Measurements from ENCODE around the gene PSEN1.

Gene PSEN1

DNA sequence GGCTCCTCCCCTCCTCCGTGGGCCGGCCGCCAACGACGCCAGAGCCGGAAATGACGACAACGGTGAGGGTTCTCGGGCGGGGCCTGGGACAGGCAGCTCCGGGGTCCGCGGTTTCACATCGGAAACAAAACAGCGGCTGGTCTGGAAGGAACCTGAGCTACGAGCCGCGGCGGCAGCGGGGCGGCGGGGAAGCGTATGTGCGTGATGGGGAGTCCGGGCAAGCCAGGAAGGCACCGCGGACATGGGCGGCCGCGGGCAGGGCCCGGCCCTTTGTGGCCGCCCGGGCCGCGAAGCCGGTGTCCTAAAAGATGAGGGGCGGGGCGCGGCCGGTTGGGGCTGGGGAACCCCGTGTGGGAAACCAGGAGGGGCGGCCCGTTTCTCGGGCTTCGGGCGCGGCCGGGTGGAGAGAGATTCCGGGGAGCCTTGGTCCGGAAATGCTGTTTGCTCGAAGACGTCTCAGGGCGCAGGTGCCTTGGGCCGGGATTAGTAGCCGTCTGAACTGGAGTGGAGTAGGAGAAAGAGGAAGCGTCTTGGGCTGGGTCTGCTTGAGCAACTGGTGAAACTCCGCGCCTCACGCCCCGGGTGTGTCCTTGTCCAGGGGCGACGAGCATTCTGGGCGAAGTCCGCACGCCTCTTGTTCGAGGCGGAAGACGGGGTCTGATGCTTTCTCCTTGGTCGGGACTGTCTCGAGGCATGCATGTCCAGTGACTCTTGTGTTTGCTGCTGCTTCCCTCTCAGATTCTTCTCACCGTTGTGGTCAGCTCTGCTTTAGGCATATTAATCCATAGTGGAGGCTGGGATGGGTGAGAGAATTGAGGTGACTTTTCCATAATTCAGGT is at the start of gene PSEN1:
Gene PSEN1, plus strand, starts transcription at position 121 of the 839 bp plus-strand sequence. CDS start 11,513 bp downstream, outside the sequence.
- in situ Hi-C loops (cut with MboI; ENCODE audit: low sequenced_read_pairs): no loop called here

DNA sequence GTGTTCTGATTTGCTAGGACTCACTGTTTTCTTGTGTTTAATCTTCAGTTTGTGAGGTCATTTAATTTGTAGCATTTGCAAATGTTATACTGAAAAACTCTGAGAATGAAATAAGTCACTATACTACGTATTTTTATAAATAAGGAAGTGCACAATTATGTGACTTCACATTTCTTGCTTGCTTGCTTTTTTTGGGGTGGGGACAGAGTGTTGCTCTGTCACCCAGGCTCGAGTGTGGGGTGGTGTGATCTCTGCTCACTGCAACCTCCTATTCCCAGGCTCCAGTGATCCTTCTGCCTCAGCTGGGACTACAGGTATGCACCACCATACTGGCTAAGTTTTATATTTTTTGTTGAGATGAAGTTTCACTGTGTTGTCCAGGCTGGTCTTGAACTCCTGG is 45.3 kb upstream of the PSEN1 start:
- in situ Hi-C loops (cut with MboI; ENCODE audit: low sequenced_read_pairs): no loop called here

- in situ Hi-C loops (cut with MboI; ENCODE audit: low sequenced_read_pairs): no loop called here
Measured at GRCh38 chr14:73097421-73097820, 38.9 kb upstream of the PSEN1 start.

GRCh38 chr14:73100334-73100733 is 36.0 kb upstream of the PSEN1 start:
- in situ Hi-C loops (cut with MboI; ENCODE audit: low sequenced_read_pairs): no loop called here

DNA sequence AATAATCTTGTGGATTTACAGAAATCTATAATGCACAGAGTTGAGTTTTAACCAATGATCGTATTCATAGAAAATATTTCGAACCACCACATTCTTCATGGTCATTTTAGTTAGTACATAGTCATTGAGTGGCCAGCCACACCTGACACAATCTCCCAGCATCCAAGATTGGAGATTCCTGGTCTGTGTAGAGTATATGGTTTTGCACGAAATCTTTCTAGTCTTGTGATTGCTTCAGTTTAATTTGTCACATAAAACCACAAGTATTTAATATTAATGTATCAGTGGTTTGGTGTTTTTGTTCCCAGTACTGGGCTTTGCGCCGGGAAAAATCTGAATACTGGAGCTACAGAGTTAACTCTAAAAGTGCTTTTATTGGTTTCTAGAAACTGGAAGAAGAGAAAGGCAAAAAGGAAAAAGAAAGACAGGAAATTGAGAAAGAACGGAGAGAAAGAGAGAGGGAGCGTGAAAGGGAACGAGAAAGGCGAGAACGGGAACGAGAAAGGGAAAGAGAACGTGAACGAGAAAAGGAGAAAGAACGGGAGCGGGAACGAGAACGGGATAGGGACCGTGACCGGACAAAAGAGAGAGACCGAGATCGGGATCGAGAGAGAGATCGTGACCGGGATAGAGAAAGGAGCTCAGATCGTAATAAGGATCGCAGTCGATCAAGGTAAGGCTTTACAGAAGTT is 33.4 kb upstream of the PSEN1 start:
- in situ Hi-C loops (cut with MboI; ENCODE audit: low sequenced_read_pairs): no loop called here

GRCh38 chr14:73105050-73105449 is 31.3 kb upstream of the PSEN1 start:
- in situ Hi-C loops (cut with MboI; ENCODE audit: low sequenced_read_pairs): no loop called here

DNA sequence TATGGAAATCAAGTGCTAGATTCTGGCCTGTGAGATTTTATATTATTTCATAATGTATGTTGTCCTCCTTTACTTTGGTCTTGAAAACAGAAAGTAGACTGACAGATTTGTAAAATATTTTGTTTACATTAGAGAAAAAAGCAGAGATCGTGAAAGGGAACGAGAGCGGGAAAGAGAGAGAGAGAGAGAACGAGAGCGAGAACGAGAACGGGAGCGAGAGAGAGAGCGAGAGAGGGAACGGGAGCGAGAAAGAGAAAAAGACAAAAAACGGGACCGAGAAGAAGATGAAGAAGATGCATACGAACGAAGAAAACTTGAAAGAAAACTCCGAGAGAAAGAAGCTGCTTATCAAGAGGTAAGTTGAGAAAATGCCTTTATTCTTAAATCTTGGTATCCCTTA is 30.6 kb upstream of the PSEN1 start:
- in situ Hi-C loops (cut with MboI; ENCODE audit: low sequenced_read_pairs): no loop called here

GRCh38 chr14:73116079-73116665 is 20.1 kb upstream of the PSEN1 start:
- in situ Hi-C loops (cut with MboI; ENCODE audit: low sequenced_read_pairs): no loop called here

DNA sequence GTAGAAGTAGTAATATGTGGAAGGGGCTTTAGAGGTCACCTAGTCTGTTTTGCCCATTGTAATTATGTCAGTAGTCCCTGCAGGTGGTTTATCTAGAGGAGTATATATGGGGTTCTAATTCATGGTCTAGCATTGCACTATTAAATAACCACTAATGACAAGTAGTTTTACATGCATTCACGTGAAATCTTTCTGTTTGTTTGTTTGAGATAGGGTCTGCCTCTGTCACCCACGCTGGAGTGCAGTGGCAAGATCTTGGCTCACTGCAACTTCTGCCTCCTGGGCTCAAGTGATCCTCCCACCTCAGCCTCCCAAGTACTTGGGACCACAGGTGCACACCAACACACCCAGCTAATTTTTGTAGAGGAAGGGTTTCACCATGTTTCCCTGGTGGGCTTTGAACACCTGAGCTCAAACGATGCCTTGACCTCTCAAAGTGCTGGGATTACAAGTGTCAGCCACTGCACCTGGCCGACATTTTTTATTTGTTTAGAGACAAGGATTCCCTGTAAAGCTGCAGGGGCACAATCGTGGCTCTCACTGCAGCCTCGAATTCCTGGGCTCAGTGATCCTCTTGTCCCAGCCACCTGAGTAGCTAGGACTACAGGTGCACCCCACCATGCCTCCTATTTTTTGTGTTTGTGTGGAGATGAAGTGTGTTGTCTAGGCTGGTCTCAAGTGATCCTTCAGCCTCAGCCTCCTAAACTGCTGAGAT is 12.0 kb upstream of the PSEN1 start:
- in situ Hi-C loops (cut with MboI; ENCODE audit: low sequenced_read_pairs): no loop called here

DNA sequence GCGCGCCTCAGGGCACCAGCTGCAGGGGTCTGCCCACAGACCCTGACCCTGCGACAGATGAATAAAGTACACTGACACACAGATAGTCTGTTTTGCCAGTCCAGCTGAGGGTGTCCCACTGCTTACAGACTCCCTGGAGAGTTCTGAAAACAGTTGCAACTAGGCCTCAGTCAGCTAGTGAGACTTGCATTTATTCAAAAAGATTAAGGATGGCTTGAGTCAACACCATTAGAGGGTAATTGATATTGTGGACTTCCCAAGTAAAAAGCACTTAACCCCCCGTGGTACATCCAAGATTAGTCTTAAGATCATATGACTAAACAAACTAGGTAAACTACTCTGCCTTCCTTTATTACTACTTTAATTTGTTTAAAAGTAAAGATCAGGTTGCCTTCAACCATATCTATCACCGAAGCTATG is 11.1 kb upstream of the PSEN1 start:
- in situ Hi-C loops (cut with MboI; ENCODE audit: low sequenced_read_pairs): no loop called here

- in situ Hi-C loops (cut with MboI; ENCODE audit: low sequenced_read_pairs): no loop called here
Measured at GRCh38 chr14:73125746-73126145, 10.6 kb upstream of the PSEN1 start.

GRCh38 chr14:73133795-73134194 is 2.5 kb upstream of the PSEN1 start:
- in situ Hi-C loops (cut with MboI; ENCODE audit: low sequenced_read_pairs): no loop called here

DNA sequence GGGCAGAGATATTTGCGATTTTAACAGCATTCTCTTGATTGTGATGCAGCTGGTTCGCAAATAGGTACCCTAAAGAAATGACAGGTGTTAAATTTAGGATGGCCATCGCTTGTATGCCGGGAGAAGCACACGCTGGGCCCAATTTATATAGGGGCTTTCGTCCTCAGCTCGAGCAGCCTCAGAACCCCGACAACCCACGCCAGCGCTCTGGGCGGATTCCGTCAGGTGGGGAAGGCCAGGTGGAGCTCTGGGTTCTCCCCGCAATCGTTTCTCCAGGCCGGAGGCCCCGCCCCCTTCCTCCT is 271 bp upstream of the PSEN1 start:
- in situ Hi-C loops (cut with MboI; ENCODE audit: low sequenced_read_pairs): no loop called here

- in situ Hi-C loops (cut with MboI; ENCODE audit: low sequenced_read_pairs): no loop called here
Measured at GRCh38 chr14:73140811-73141323, 4.6 kb downstream of the PSEN1 start.

DNA sequence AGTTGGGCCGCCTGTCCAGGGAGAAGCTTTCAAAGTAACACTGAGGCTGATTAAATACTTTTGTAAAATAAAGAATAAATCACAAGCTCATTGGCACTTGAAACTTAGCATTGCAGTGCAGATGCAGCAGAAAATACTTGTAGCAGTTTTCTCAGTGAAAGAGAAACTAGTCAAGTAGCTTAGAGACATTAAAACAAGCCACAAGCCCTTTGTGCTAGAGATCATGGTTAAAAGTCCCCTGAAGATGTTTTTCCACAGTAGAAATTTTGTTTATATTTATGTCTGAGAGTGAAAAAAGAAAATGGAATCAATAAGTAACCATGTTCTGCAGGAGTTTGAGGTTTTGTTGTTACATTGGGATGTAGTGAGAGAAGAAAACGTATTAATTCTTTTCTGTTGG is 5.9 kb downstream of the PSEN1 start:
- in situ Hi-C loops (cut with MboI; ENCODE audit: low sequenced_read_pairs): no loop called here

DNA sequence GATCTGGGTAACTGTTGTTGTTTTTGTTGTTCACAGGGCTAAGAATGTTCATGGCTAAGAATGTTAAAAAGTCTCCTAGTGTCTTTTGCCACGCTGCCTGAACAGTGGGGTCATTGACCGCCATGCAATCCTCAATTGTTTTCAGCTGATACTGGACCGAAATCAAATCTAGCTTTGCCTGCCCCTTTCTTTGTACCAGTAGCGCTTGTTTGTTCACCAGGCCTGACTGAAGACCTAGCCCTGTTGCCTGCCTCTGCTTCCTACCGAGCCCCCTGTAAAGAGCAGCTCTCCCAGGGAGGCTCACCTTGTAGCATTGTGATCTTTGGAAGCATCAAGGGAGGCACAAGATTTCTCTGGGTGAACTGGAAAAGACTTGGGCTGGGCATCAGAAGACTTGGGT is 6.7 kb downstream of the PSEN1 start:
- in situ Hi-C loops (cut with MboI; ENCODE audit: low sequenced_read_pairs): no loop called here

GRCh38 chr14:73143617-73144016 is 7.3 kb downstream of the PSEN1 start:
- in situ Hi-C loops (cut with MboI; ENCODE audit: low sequenced_read_pairs): no loop called here

GRCh38 chr14:73145371-73145770 is 9.1 kb downstream of the PSEN1 start:
- in situ Hi-C loops (cut with MboI; ENCODE audit: low sequenced_read_pairs): no loop called here

GRCh38 chr14:73146111-73146510 is 9.8 kb downstream of the PSEN1 start:
- in situ Hi-C loops (cut with MboI; ENCODE audit: low sequenced_read_pairs): no loop called here

DNA sequence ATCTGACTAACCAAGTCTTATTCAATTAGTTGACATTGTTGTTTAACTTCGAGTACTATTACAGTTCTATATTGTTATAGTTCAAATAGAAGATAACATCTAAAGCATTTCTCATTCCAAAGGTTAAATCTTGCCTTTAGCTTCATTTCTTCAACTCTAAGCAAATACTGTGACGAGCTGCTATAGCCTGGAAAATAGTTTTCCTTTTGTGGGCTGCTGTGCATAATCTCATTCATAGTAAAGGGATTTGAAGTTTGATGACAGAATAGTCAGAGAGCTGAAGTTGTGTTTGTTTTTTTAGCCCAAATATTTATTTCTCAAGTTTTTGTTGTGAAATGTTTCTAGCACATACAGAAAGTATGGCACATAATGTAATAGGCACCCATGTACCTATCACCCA is 13.4 kb downstream of the PSEN1 start:
- in situ Hi-C loops (cut with MboI; ENCODE audit: low sequenced_read_pairs): no loop called here

DNA sequence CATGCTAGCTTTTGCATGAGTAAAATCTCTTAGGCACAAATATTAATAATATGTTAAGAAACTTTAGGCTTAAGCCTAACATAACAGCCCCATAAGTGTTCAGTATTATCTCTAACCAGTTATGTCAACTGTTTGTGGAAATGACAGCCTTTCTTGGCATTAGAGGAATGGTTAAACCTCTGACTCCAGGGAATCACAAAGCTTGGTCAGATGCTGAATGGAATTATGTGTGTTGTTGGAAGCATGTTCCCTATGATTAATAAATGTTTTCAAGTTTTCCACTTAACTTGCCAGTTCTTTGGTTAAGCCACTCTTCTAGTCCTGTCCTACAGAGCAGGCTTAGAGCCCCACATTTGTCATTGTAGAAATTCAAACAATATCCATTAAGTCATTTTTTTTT is 17.0 kb downstream of the PSEN1 start:
- in situ Hi-C loops (cut with MboI; ENCODE audit: low sequenced_read_pairs): no loop called here
